ENCODE measurements around the gene ASCL1.

DNA sequence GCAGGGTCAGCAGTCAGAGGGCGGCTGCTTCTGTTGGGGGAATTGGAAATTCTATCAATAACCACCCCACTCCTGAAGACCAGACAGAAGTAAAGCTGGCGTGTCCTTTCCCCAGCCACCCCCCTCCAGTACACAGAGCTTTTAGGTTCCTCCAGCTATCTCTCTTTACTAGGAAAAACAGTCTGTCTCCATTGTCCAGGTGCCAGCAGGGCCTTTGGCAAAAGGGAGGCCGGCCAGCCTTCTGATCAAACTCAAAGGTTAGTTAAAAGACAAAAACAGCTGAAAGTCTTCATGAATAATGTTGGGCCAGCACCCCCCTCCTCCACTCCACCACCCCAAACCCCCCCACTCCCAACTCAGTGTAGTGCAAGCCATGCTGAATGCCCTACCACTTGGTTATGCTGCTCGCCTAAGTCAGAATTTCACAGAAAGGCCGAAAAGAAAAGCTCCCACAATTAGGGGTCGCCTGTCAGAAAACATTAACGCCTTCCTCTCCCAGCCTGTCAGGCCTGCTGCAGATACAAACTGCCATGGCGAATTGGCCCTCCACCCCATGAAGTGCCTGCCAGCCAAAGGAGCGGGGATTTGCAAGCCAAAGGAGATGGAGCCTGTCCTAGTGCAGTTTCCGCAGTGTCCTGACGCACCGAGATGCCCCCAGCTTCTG is 8.9 kb downstream of the ASCL1 start:
- TF ChIP-seq, protein P1, sequence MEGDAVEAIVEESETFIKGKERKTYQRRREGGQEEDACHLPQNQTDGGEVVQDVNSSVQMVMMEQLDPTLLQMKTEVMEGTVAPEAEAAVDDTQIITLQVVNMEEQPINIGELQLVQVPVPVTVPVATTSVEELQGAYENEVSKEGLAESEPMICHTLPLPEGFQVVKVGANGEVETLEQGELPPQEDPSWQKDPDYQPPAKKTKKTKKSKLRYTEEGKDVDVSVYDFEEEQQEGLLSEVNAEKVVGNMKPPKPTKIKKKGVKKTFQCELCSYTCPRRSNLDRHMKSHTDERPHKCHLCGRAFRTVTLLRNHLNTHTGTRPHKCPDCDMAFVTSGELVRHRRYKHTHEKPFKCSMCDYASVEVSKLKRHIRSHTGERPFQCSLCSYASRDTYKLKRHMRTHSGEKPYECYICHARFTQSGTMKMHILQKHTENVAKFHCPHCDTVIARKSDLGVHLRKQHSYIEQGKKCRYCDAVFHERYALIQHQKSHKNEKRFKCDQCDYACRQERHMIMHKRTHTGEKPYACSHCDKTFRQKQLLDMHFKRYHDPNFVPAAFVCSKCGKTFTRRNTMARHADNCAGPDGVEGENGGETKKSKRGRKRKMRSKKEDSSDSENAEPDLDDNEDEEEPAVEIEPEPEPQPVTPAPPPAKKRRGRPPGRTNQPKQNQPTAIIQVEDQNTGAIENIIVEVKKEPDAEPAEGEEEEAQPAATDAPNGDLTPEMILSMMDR (IDR thresholded peaks at IDR 0.05; ENCODE audit: insufficient read depth, low read length, poor library complexity, severe bottlenecking), result no peak
- TF ChIP-seq EZH2phosphoT487 (conservative IDR thresholded peaks at IDR 0.05; ENCODE audit: low read length), result no peak

All from SU-DHL-6 (cell line).